COLO668 (cell line): ENCODE measurements around the gene ICAM3.
"Not testable (repeated sequence)": the region's sequence is repeated elsewhere in the genome, so short reads cannot be mapped to it uniquely, and the experiment has no call there.

Experiments
- DNase-seq: peaks from one replicate; lab custom pipeline; 2025; ENCODE audit not compliant: unreplicated experiment; lab: John Stamatoyannopoulos, UW

The ICAM3 gene, protein sequence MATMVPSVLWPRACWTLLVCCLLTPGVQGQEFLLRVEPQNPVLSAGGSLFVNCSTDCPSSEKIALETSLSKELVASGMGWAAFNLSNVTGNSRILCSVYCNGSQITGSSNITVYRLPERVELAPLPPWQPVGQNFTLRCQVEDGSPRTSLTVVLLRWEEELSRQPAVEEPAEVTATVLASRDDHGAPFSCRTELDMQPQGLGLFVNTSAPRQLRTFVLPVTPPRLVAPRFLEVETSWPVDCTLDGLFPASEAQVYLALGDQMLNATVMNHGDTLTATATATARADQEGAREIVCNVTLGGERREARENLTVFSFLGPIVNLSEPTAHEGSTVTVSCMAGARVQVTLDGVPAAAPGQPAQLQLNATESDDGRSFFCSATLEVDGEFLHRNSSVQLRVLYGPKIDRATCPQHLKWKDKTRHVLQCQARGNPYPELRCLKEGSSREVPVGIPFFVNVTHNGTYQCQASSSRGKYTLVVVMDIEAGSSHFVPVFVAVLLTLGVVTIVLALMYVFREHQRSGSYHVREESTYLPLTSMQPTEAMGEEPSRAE

GRCh38 chr19:10339380-10339960 is at the start of gene ICAM3:
TSS of gene ICAM3 (minus strand) at chr19:10339624. CDS start at chr19:10339614, 10 bp downstream.
- no peak for DNase-seq

GRCh38 chr19:10388957-10389356 is 49.5 kb upstream of the ICAM3 start:
- peak; percentile 83 for DNase-seq

GRCh38 chr19:10384580-10384979 is 45.2 kb upstream of the ICAM3 start:
- DNase-seq = no peak

- DNase-seq = not testable (repeated sequence)
Measured at GRCh38 chr19:10383223-10383499, 43.7 kb upstream of the ICAM3 start.

DNA sequence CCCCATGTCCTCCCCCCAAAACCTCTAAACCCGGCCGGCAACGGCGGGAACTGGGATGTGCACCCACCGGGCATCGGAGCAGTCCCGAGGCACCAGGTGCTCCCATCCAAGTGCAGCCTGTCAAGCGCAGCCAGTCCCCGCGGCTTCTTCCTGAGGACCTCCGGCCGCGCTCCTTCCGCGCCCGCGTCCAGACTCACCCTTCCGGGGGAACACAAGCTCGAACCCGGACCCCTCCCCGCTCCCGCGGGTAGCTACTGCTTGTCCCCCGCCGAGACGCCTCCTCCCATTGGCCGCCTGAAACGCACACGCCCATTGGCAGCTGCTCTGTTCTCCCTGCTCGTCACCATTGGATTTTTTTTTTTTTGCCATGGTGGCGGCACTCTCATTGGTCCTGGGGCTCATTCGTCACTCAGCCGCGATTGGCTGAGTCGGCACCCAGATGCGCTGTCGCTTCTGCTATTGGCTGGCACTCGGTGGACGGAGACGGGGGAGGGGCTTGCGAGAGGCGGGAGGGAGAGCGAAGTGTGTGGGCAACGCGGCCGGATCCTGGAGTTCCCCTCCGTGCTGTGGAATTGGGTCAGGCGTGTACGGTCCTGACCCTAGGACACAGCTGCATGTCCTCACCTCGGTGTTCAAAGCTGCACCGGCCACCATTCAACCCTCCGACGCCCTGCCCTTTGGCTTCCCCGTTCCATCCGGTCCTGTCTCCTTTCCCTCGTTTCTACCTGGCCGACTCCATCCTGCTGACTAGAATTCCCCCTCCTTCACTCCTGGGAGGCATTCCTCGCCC is 41.1 kb upstream of the ICAM3 start, which contains the start of gene TYK2:
TSS of gene TYK2 (minus strand) at position 260 of the 790 bp plus-strand sequence. CDS start 2,166 bp downstream, outside the sequence.
- peak; percentile 97 for DNase-seq

DNA sequence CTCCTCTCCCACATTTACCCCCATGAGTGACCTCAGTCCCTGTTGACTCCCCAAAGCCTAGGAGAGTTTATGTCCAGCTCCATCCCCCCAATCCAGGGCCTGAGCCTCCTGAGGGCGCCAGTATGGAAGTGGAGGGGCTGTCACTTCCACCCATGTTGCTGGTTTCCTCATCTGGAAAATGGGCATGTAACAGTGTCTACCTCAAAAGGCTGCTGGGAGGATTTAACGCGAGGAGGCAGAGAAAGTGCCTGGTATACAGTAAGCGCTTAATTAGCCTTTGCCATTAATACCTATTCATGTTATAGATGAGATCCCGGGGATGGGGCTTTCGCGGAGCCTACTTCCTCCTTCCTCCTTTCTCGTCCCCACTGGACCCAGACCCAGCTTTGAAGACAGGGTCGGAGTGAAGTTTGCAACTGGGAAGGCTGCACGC is 40.5 kb upstream of the ICAM3 start:
- no peak for DNase-seq

GRCh38 chr19:10378124-10378523 is 38.7 kb upstream of the ICAM3 start:
- DNase-seq = no peak

DNA sequence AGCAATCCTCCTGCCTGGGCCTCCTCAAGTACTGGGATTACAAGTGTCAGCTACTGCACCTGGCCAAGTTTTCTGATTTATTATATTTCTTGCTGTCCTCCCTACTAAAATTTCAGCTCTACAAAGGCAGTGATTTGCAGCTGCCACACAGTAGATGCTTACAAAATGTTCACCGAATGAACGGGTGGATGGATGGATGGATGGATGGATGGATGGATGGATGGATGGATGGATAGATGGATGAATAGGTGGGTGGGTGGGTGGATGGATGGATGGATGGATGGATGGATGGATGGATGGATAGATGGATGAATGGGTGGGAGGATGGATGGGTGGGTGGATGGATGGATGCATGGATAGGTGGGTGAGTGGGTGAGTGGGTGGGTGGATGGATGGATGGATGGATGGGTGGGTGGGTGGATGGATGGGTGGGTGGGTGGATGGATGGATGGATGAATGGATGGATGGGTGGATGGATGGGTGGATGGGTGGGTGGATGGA is 37.8 kb upstream of the ICAM3 start:
- DNase-seq = not testable (repeated sequence)

- no peak for DNase-seq
Measured at GRCh38 chr19:10374931-10375330, 35.5 kb upstream of the ICAM3 start.

DNA sequence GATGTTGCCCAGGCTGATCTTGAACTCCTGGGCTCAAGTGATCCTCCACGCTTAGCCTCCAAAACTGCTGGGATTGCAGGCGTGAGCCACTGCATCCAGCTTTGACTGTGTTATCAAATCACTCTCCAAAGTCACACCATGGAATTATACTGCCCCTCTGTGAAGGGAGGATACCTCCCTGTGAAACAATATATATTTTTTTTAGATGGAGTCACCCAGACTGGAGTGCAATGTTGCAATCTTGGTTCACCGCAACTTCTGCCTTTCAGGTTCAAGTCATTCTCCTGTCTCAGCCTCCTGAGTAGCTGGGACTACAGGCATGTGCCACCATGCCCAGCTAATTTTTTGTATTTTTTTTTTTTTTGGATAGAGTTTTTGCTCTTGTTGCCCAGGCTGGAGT is 33.3 kb upstream of the ICAM3 start:
- DNase-seq = no peak

- no peak for DNase-seq
Measured at GRCh38 chr19:10368101-10368803, 28.8 kb upstream of the ICAM3 start.

DNA sequence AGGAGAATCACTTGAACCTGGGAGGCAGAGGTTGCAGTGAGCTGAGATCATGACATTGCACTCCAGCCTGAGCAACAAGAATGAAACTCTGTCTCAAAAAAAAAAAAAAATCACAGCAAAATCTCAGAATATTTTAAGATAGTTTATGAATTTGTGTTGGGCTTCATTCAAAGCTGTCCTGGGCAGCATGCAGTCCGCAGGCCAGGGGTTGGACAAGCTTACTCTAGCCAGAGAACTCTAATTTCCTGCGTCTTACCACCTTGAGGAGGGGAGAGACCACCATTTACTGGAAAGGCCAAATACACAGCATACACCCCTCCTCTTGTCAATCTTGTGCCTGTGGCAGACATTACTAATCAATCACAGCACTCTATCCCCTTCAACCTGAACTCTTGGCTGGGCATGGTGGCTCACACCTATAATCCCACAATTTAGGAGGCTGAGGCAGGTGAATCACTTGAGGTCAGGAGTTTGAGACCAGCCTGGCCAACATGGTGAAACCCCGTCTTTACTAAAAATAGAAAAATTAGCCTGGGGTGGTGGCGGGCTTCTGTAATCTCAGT is 27.6 kb upstream of the ICAM3 start:
- DNase-seq = not testable (repeated sequence)

- no peak for DNase-seq
Measured at GRCh38 chr19:10365518-10365917, 26.1 kb upstream of the ICAM3 start.

DNA sequence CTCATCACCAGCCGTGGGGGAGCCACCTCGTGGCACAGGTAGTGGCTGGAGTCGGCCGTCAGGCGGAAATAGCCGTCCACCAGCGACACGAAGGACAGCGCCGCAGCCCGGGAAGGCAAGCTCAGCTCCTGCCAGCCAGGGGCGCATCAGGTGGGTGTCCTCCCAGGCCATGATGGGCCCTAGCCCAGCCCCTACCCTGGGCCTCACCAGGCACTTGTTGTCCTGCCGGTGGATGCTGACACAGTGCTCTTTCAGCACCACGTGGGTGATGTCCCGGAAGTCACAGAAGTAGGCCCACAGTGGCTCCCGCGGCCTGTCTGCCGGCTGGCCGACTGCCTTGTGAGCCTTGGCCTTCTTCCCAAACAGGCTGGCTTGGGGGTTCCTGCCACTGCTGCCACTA is 25.2 kb upstream of the ICAM3 start:
- DNase-seq = no peak

GRCh38 chr19:10363789-10364281 is 24.4 kb upstream of the ICAM3 start:
- no peak for DNase-seq

- no peak for DNase-seq
Measured at GRCh38 chr19:10362259-10362658, 22.8 kb upstream of the ICAM3 start.

DNA sequence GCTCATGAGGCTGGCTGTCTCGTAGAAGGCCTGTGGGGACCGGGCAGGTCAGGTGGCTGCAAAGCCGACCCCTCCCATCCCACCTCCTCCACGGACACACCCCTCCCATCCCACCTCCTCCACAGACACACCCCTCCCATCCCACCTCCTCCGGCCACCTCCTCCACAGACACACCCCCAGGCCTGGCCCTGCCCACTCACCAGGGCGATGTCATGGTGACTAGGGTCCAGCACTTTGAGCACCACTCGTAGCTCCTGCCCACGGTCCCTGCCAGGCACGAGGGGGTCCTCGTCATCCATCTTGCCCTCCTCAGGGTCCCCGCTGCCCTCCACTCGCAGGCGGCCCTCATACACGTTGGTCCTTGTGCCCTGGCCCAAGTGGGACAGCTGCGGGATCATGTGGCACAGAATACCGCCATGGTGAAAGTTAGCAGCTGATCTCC is 22.2 kb upstream of the ICAM3 start:
- no peak for DNase-seq

GRCh38 chr19:10356431-10356830 is 17.0 kb upstream of the ICAM3 start:
- DNase-seq = no peak

- DNase-seq = peak; percentile 35
Measured at GRCh38 chr19:10353793-10354391, 14.5 kb upstream of the ICAM3 start.
